Measurements from ENCODE around the gene LCA5L. TPM values are rescaled to one million over a fixed set of nuclear protein-coding genes. Genes with fewer than 3 reads are reported as not detected.

The LCA5L gene
- polyA plus RNA-seq, 1 donor = 2.0 TPM

GRCh38 chr21:39359382-39359781 is 86.2 kb downstream of the LCA5L start:
- WGBS (ENCODE audit: insufficient coverage, low lambda C conversion rate) = 76% methylated on average over 2 of the region's 4 CpGs
- Histone ChIP-seq H3K4me3 (ENCODE audit: low read length) (no peak overlapping the region), H3K27ac (ENCODE audit: low read length) (no peak overlapping the region), H3K4me1 (ENCODE audit: control insufficient read depth, insufficient read depth, low read length) (no peaks in the 10 kb centered on the region), H3K27me3 (ENCODE audit: control insufficient read depth, insufficient read depth, low read length) (no peaks in the 10 kb centered on the region), H3K9me3 (ENCODE audit: control insufficient read depth, low read depth, low read length) (no peaks in the 10 kb centered on the region), H3K36me3 (ENCODE audit: control insufficient read depth, insufficient read depth, low read length) (no peaks in the 10 kb centered on the region)
- DNase-seq = no peak

Other genes with a start within 250 kb of the LCA5L start
- 32.9 TPM for gene BRWD1, start 132.1 kb downstream of the LCA5L start, polyA plus RNA-seq
- 371 TPM for gene HMGN1, start 96.7 kb downstream of the LCA5L start, polyA plus RNA-seq
- 4.1 TPM for gene SH3BGR, start 6.2 kb upstream of the LCA5L start, polyA plus RNA-seq
- gene B3GALT5, start 167.2 kb upstream of the LCA5L start, polyA plus RNA-seq = 9.9 TPM

Measured in large intestine (tissue), 3 donors.